Middle frontal gyrus (tissue), 1 donor: Measurements from ENCODE around the gene GTF2IRD1.
"Not testable (repeated sequence)": the region's sequence is repeated elsewhere in the genome, so short reads cannot be mapped to it uniquely, and the experiment has no call there.

Experiments used
- DNase-seq: peaks from one replicate; pipeline ENCODE4 v3.0.0-alpha.2; 2015; ENCODE audit warnings: low spot score; ENCODE audit errors: extremely low spot score

The GTF2IRD1 gene

DNA sequence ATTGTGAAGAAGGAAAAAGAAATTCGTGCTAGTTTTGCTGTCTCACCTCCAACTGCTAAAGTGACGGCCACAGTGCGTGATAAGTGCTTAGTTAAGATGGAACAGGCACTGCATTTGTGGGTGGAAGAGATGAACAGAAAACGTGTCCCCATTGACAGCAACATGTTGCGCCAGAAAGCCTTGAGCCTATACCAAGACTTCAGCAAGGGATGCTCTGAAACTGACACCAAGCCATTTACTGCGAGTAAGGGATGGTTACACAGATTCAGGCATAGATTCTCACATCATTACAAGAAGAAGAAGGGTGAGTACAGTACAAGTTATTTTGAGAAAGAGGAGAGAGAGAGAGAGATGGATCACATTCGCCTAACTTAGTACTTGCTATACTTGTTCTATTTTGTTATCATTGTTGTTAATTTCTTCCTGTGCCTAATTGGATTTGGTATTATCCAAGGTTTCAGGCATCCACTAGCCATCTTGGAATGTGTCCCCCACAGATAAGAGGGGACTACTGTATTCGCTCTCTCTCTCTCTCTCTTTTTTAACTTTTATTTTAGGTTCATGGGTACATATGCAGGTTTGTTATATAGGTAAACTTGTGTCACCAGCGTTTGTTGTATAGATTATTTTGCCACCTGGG, 196.9 kb downstream of the GTF2IRD1 start:
- not testable (repeated sequence) for DNase-seq

DNA sequence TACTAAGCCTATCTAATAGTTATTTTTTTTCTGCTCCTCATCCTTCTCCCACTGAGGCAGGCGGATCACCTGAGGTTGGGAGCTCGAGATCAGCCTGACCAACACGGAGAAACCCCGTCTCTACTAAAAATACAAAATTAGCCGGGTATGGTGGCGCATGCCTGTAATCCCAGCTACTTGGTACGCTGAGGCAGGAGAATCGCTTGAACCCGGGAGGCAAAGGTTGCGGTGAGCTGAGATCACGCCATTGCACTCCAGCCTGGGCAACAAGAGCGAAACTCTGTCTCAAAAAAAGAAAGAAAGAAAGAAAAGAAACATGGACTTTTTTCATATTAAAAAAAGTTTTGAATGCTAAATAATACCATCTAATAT, 197.4 kb downstream of the GTF2IRD1 start:
- not testable (repeated sequence) for DNase-seq
